GM20000 (cell line): Measurements from ENCODE around the gene SEMA4D.

Experiments
- DNase-seq: peaks from one replicate; pipeline ENCODE4 v3.0.0; 2012; ENCODE audit warnings: low spot score
- CTCF ChIP-seq: IDR thresholded peaks from 2 replicates; pipeline ENCODE4 v1.5.1; 2012; ENCODE audit warnings: mild to moderate bottlenecking, control low read depth; ENCODE audit errors: extremely low read depth, missing control alignments

The SEMA4D gene

GRCh38 chr9:89314955-89315354 is 183.0 kb downstream of the SEMA4D start:
- DNase-seq: no peak
- TF ChIP-seq CTCF: no peak

GRCh38 chr9:89313842-89314241 is 184.1 kb downstream of the SEMA4D start:
- no peak for DNase-seq
- no peak for TF ChIP-seq CTCF

GRCh38 chr9:89312222-89312571 is 185.7 kb downstream of the SEMA4D start:
- DNase-seq: peak; percentile 33
- TF ChIP-seq CTCF: no peak

GRCh38 chr9:89311346-89312221 is 186.3 kb downstream of the SEMA4D start:
- no peak for TF ChIP-seq CTCF
- DNase-seq: no peak
